Erythroblast (primary cell): ENCODE measurements around the gene CADPS2.

Experiments used
- GATA1 ChIP-seq: IDR thresholded peaks from 2 replicates; pipeline ENCODE4 v1.6.1; 2011; ENCODE audit warnings: low read depth, mild to moderate bottlenecking, control low read depth, low read length, moderate library complexity
- POLR2A ChIP-seq: IDR thresholded peaks from 2 replicates; pipeline ENCODE4 v1.6.1; 2011; ENCODE audit warnings: mild to moderate bottlenecking, low read length

- TF ChIP-seq POLR2A (no peak), GATA1 (no peak)
Measured at GRCh38 chr7:122561326-122561725, 324.9 kb downstream of the CADPS2 start.
